GM19043 (cell line): ENCODE measurements around the gene CREB3L1.
"Not testable (repeated sequence)": the region's sequence is repeated elsewhere in the genome, so short reads cannot be mapped to it uniquely, and the experiment has no call there.

Source experiments
- ATAC-seq: cut with Tn5 transposase; IDR thresholded peaks from one replicate; pipeline ENCODE4 v1.9.1; 2021; ENCODE audit warnings: low read depth; ENCODE audit not compliant: unreplicated experiment

CREB3L1 gene

GRCh38 chr11:46294365-46295309 lies 17.2 kb downstream of the CREB3L1 start:
- ATAC-seq = no peak

GRCh38 chr11:46295312-46296058 lies 18.0 kb downstream of the CREB3L1 start:
- no peak for ATAC-seq

DNA sequence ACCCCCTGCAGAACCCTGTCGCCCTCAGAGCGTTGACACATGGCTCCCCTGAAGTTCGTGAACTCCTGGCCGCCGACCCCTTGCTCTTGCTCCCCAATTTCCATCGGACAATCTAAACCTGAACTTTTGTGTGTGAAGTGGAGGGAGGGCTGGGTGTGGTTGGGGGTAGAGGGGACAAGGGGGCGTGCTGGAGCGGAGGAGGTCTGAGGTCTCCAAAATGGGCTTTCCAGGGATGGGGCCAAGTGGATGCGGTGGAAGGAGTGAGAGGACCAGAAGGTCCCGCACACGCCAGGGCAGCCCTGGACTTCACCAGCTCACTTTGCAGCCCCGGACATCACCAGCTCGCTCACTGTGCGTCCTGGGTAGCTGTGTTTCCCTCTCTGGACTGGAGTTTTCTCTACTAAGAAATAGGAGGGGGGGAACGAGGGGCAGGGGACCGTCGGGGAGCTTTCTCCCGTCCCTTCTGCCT lies 18.6 kb downstream of the CREB3L1 start:
- ATAC-seq = no peak

DNA sequence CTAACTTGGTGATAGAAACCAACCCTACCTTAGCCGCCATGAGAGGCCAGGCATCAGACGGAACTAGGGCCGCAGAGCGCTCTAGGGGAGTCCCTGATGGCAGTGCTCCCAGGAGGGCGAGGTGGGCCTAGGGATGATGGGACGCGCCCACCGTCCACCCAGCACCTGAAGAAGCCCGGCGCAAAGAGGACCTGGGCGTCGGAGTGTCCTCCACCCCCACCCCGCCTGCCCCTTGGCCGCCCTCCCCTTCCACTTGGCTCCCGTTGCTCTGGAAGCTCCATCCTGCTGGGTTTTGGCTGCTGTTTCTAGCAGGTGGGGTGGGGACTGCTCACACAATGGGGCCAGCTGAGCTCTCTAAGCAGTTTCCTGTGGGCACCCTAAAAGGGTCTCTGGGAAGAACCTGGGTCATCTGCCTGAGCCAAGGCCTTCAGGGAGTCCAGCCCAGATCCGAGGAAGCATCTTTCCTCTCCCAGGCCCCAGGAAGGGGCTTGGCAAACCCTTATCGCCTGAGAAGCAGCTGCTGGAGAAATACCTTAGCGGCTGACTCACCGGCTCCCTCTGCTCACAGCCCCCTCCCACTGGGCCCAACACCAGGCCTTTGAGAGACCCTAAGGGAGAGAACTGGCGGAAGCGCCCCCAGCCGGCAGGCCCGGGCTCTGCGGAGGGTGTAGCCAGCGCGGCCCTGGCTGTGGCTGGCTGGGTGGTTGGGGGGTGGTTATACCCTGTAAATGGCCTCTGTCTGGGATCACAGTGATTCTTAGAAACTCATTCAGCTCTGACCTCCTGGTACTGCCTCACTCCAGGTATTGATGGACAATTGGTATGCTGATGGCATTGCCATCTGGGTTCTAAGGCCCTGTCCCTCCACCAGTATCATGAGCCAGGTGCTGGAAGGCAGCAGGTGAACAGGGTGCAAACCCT lies 19.3 kb downstream of the CREB3L1 start:
- ATAC-seq = no peak

DNA sequence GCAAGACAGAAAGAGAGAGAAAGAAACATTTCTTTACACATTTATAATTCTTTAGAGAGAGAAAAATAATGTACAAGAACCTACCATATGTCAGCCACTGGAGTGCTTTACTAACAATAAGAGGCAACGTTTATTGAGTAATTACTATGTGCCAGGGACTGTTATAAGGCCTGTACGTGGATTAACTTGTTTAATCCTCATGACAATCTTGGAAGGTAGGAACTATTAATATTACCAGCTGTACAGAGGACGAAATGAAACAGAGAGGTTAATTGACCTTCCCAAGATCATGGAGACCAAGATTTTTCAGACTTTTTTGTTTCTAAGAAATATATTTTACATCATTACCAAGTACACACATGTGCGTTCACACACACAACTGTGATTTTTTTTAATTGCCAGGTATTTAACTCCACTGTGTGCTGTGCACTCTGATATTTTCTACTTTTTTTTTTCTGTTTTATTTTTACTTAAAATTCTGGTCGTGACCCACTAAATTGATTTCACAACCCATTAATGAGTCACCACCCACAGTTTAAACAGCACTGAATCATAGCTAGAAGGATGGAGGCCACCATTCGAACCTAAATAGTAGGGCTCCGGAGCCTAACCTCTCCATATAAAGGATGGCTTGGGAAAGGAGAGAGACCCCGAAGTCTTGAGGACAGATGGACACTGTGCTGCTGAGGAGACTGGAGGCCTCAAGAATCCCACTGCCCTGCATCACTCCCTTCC lies 21.4 kb downstream of the CREB3L1 start:
- no peak for ATAC-seq

GRCh38 chr11:46299451-46299961 lies 22.0 kb downstream of the CREB3L1 start:
- no peak for ATAC-seq

DNA sequence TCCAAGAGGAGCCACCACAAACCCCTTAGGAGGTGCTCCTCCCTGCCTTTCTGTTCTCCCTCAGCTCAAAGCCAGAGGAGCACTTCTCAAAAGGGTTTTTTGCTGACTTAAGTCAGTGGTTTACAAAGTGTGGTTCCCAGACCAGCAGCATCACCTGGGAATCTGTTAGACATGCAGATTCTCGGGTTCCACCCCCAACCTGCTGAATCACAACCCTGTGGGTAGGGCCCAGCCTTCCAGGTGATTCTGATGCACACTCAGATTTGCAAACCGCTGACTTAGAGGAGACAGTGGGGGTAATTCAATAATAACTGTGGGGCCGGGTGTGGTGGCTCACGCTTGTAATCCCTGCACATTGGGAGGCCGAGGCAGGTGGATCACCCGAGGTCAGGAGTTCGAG lies 22.8 kb downstream of the CREB3L1 start:
- ATAC-seq = no peak

DNA sequence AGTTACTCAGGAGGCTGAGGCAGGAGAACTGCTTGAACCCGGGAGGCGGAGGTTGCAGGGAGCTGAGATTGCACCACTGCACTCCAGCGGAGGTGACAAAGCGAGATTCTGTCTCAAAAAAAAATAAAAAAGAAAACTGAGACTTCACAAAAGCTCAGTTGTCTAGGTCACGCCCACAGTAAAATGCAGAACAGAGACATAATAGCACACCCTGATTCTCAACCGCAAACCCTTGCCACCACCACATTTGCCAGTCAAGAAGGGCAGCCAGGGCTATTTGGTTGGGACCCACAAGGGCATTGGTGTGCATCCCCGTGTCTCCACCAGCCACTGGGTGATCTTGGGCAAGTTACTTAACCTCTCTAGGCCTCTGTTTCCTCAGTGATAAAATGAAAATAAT lies 25.4 kb downstream of the CREB3L1 start:
- ATAC-seq = peak; percentile 74

DNA sequence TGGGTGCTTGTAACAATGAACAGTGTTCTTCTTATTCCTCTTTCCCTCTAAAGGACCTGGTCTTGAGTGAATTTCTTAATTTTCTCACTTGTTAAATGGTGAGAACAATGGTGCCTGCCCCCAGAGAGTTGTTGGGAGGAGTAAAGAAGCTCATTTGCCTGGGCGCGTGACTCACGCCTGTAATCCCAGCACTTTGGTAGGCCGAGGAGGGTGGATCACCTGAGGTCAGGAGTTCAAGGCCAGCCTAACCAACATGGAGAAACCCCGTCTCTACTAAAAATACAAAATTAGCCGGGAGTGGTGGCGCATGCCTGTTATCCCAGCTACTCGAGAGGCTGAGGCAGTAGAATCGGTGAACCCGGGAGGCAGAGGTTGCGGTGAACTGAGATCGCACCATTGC lies 26.6 kb downstream of the CREB3L1 start:
- ATAC-seq = not testable (repeated sequence)

DNA sequence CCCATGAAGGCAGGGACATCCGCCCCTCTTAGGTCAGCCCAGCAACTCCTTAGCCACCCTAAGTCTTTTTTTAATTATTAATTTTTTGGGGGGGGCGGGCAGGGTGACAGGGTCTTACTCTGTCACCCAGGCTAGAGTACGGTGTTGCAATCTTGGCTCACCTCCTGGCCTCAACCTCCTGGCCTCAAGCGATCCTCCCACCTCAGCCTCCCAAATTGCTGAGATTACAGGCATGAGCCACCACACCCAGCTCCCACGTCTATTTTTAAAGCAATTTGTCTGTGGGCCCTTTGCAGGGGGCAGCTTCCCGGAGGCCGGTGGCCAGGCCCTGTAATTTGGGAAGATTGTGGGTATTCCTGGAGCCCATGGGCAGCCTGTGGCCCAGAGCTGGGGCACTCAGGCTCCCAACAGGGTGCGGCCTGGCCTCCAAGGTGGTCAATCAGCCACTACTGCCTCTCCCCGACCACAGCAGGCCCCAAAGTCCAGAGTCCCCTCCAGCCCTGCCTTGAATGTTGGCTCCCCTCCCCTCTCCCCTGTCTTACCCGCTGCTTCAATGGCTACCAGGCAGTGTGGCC lies 27.2 kb downstream of the CREB3L1 start:
- no peak for ATAC-seq

DNA sequence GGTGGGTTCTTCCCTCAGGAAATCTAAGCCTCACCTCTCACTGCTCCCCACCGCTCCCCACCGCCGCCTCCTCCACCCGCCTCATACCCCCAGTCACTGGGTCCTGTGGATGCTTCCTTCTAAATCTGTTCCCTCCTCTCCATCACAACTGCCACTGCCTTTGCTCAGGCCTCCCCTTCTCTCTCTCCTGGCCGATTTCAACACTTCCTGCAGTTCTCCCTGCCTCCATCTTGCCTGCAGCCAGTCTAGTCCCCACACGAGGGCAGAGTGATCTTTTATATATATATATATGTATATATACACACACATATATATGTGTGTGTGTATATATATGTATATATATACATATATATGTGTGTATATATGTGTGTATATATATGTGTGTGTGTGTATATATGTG lies 27.8 kb downstream of the CREB3L1 start:
- no peak for ATAC-seq

DNA sequence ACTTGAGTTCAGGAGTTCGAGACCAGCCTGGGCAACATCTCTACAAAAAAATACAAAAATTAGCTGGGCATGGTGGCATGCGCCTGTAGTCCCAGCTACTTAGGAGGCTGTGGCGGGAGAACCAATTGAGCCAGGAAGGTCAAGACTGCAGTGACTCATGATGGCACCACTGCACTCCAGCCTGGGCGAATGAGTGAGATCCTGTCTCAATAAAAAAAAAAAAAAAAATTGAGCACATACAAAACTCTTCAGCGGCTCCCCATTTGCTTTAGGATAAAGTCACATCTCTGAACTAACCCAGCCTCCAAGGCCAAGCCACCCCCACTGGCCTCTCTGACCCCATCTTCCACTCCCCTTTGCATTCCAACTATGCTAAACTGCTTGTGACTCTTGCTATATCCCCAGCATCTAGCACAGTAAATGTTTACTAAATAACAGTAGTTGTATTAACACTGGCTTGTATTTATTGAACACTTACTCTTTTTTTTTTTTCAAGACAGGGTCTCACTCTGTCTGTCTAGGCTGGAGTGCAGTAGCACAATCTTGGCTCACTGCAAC lies 28.9 kb downstream of the CREB3L1 start:
- ATAC-seq = no peak

DNA sequence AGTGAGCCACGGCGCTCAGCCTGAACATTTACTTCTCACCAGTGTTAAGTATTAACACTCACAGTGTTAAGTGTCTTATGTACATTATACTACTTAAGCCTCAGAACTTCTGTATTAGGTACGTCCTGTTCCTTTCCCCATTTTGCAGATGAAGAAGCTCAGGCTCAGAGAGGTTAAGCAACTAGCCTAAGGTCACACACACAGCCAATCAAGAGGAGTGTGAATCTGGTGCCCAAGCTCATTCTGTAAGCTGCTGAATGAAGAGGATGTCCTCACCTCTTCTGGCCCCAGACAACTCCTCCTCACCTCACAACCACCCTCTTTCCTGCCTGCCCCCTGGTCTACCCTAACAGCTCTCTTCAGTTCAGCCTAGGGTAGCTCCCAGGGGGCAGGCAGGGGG lies 29.9 kb downstream of the CREB3L1 start:
- ATAC-seq = no peak

DNA sequence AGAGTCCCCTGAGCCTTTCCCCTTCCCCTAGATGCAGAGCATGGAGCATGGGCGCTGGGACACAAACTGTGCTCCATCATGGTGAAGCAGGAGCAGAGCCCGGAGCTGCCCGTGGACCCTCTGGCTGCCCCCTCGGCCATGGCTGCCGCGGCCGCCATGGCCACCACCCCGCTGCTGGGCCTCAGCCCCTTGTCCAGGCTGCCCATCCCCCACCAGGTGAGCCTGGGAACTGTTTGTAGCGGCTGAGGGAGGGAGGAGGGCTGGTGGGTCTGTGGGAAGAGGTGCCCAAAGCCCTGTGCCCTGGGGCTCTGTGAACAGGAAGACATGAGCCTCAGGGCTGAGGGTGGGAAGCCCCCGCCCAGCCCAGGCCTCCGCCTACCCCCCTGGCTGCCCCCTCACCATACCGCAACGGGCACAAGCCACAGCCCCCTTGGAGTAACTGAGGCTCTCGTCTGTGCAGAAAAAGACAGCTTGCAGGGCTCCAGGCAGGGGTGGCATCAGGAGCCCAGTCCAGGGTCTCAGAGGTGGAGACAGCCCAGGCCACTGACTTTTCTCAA lies 30.4 kb downstream of the CREB3L1 start:
- no peak for ATAC-seq

GRCh38 chr11:46308631-46309419 lies 31.4 kb downstream of the CREB3L1 start:
- no peak for ATAC-seq

GRCh38 chr11:46309814-46310259 lies 32.4 kb downstream of the CREB3L1 start:
- peak; percentile 64 for ATAC-seq

- no peak for ATAC-seq
These were observed 37.7 kb downstream of the CREB3L1 start for GRCh38 chr11:46315033-46315738.
